HFF-Myc (cell line): ENCODE data around the gene DGKG.

Experiments
- DNase-seq: peaks from one replicate; pipeline ENCODE4 v3.0.0-alpha.2; 2011; ENCODE audit warnings: low read depth; ENCODE audit errors: extremely low read depth
- H3K4me3 ChIP-seq: replicated peaks from 2 replicates; pipeline ENCODE4 v1.5.1; 2011; ENCODE audit warnings: low read depth, mild to moderate bottlenecking, control low read depth, low read length
- TF ChIP-seq, protein P1 (sequence below): IDR thresholded peaks from 2 replicates; pipeline ENCODE4 v1.5.1; 2012; ENCODE audit warnings: mild to moderate bottlenecking, low read depth, low read length, control low read depth; ENCODE audit errors: missing control alignments

The DGKG gene

DNA sequence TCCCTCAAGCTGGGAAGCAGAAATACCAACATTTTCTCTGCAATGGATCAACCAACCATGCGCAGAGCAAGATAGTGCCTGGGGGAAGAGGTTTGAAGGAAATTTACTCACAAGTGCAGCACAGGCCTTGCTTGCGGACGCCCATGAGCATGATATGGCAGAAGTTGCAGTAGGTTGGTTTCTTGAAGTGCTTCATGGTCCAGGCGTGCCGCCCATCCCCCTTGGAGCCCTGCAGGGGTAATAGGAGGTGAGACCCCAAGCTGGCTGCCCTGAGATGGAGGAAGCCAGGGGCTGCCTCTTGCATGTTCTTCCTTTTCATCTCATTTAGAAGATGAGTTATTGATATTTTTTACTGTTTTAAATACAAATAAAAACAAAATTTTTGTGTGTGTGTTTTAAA, 86.6 kb downstream of the DGKG start:
- no peak overlapping the region for H3K4me3 ChIP-seq
- DNase-seq = no peak
- TF ChIP-seq, protein P1, sequence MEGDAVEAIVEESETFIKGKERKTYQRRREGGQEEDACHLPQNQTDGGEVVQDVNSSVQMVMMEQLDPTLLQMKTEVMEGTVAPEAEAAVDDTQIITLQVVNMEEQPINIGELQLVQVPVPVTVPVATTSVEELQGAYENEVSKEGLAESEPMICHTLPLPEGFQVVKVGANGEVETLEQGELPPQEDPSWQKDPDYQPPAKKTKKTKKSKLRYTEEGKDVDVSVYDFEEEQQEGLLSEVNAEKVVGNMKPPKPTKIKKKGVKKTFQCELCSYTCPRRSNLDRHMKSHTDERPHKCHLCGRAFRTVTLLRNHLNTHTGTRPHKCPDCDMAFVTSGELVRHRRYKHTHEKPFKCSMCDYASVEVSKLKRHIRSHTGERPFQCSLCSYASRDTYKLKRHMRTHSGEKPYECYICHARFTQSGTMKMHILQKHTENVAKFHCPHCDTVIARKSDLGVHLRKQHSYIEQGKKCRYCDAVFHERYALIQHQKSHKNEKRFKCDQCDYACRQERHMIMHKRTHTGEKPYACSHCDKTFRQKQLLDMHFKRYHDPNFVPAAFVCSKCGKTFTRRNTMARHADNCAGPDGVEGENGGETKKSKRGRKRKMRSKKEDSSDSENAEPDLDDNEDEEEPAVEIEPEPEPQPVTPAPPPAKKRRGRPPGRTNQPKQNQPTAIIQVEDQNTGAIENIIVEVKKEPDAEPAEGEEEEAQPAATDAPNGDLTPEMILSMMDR = no peak

DNA sequence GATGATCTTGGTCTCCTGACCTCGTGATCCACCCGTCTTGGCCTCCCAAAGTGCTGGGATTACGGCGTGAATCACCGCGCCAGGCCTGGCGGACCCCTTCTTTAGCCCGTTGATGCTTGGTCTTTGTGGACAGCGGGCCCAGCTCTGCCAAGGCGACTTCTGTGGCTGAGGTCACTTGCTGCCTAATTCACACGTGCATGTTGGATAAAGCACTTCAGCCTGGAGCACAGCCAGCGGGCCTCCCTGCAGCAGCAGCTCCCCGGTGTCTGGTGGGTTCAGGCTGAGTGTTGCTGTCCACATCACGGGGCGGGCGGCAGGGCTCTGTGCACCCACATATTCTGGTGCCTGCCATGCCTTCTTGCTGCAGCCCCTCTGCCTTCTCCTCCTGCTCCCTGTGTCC, 88.4 kb downstream of the DGKG start:
- TF ChIP-seq, protein P1 = no peak
- DNase-seq = no peak
- no peak overlapping the region for H3K4me3 ChIP-seq

DNA sequence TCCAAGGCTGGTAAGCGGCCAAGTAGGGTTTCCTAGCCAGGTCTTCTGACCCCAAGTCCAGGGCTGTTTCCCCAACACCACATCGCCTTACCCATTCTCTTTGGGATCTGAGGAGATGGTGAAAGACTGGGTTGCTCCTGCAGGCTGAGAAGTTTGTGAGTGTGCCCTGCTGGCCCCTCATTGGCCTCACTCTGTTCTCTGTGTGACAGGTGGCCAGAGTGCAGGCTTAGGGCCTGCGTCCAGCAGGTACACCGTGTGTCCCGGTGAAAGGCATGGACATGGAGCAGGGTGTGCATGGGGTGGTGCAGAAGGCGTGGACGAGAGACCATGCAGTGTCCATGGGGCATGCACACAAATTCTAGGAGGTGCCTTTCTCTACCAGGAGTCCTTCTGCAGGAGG, 91.3 kb downstream of the DGKG start:
- no peak overlapping the region for H3K4me3 ChIP-seq
- no peak for DNase-seq
- TF ChIP-seq, protein P1 = no peak

DNA sequence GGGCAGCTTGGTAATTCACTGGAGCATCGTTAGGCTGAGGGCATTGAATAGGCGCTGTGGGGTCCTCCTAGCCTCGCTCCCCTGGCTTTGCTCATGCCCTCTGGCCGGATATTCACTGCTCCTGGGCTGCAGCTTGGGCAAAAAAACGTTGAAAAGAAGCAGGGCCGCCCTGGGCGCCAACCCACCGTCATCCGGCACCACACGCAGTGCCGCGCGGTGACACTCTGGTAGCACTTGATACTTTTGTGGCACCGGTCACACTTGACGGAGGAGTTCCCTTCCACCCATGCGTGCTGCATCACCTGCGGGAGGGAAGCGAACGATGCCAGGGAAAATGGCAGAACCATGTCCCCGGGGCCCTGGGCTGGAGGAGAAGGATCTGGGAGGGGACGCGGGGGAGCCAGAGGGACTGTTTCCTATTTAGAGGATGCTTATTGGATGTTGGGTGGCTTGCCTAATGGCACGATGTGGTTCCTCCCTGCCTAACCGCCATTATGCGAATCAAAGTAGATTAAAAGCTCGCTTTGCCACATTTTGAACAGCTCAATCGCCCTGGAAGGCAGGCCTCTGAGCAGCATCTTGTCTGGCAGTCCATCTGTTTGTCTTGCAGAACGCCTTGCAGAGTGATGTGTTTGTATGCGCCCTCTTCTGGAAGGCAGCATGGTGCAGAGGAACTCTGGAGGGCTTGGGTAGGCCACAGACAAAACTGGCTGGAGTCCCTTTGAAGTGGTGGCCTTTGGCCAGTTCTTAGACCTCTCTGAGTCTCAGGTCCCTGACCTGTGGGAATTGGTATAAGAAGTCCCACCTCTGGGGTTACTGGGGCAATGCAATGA, 93.2 kb downstream of the DGKG start:
- H3K4me3 ChIP-seq = no peak overlapping the region
- TF ChIP-seq, protein P1 = peak; percentile 29
- DNase-seq = no peak

DNA sequence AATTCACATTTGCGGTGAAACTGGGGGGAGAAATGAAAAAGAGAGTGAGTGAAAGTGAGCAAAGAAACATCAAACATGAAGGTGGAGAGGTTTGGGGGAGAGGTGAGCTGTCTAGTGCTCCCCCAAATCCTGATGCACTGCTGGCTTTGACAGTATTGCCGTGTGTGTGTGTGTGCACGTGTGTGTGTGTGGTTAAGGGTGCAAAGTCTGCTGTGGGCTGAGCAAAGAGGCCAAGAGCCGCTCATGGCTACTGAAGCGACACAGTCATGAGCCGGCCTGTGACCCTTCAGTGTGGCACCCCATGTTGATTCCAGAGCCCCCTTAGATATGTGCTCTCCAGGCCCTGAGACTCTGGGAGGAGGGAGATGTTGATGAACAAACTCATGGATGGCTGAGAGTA, 94.3 kb downstream of the DGKG start:
- DNase-seq = no peak
- TF ChIP-seq, protein P1 = no peak
- no peak overlapping the region for H3K4me3 ChIP-seq

DNA sequence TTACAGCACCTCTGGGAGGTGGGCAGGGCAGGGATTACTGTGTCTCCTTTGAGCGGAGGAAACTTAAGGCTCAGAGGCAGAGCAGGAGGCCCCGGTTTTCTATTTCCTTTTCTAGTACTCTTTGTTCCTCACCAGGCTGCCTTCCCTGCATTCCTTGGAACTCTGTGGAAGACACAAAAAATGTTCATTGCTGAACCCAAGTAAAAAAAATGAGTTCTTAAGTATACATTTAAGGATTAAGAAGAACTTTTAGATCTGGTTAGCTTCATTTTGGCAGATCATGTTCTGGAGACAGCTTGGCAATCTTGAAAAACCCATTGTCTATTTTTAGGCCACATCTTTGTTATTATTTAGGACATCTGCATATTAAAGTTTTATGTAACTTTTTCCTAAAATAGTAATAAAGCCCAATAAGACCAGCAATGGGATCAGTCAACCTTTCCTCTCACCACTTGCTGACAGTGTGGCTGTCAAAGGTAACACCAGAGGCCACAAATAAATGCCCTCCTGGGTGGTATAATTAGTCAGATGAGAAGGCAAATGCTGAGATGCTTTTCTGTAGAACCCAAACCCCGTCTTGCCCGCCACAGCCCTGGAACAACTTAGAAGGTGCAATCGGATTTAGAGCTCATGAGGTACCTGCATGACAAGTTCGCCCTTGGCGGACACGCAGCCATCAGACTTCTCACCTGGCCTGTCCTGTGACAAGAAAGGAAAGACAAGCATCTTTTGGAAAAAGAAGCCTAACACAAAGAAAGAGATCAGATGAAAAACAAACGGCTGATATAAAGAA, 97.2 kb downstream of the DGKG start:
- TF ChIP-seq, protein P1 = no peak
- H3K4me3 ChIP-seq = no peak overlapping the region
- DNase-seq = no peak
